NOMO-1 treated with dmso at 0.1 percent for 144 hours (cell line): ENCODE results near the gene GPR15LG.
"Not testable (repeated sequence)": the region's sequence is repeated elsewhere in the genome, so short reads cannot be mapped to it uniquely, and the experiment has no call there.

Source experiments
- DNase-seq: peaks from one replicate; lab custom pipeline; 2025; ENCODE audit not compliant: unreplicated experiment; lab: John Stamatoyannopoulos, UW

Gene GPR15LG

DNA sequence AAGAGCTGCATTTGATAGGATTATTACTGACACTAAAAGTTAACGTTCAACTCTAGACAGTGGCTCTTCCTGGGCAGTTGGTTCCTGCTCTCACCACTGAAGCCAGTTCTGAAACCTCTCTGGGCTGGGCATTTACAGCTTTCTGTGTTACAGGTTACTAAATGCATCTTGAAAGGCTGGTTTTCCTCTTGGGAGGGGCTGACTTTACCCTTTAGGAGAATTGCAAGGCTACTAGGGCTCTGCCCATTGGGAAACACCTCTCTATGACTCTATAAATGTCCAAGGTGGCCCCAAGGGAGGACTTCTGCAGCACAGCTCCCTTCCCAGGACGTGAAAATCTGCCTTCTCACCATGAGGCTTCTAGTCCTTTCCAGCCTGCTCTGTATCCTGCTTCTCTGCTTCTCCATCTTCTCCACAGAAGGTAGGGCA, at the start of gene GPR15LG:
Gene GPR15LG, plus strand, starts transcription at position 301 of the 429 bp plus-strand sequence. Its CDS starts 51 bp downstream, at position 352.
- no peak for DNase-seq

DNA sequence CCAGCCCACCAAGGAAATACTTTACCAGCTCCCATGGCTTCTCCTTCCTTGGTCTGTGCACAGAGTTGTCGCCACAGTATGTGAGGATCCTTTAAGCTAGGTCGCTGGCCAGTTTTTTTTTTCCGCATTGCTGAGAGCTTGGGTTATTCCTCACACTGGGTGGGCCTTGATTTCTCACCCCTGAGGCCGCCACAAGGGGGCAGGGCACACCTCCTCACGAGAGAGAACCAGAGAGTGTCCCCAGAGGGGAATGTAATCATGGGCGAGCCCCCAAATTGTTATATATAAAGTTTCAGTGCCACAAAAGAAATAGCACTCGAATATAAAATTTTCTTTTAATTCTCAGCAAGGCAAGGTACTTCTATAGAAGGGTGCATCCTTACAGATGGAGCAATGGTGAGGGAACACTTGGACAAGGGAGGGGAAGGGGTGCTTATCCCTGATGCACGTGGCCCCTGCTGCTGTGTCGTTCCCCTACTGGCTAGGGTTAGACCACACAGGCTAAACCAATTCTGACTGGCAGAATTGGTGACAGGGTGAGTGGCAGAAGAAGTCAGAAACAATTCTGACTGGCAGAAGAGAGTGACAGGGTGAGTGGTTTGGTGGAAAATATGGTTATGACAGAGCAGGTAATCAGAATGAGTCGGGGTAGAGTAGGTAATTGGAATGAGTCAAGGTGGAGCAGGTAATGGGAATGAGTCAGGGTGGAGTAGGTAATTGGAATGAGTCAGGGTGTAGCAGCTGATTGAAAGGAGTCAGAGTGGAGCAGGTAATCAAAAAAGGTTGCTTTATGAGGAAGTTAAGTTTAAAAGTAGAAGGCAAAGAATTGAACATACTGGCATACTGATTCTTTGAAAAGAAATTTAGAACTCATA, 47.5 kb upstream of the GPR15LG start:
- not testable (repeated sequence) for DNase-seq

GRCh38 chr10:84126785-84127167, 46.8 kb upstream of the GPR15LG start:
- no peak for DNase-seq

- no peak for DNase-seq
These were observed 37.8 kb upstream of the GPR15LG start for GRCh38 chr10:84135836-84136235.

- DNase-seq, result no peak
These were observed 35.8 kb upstream of the GPR15LG start for GRCh38 chr10:84137811-84138210.

- no peak for DNase-seq
These were observed 35.0 kb upstream of the GPR15LG start for GRCh38 chr10:84138478-84139125.

DNA sequence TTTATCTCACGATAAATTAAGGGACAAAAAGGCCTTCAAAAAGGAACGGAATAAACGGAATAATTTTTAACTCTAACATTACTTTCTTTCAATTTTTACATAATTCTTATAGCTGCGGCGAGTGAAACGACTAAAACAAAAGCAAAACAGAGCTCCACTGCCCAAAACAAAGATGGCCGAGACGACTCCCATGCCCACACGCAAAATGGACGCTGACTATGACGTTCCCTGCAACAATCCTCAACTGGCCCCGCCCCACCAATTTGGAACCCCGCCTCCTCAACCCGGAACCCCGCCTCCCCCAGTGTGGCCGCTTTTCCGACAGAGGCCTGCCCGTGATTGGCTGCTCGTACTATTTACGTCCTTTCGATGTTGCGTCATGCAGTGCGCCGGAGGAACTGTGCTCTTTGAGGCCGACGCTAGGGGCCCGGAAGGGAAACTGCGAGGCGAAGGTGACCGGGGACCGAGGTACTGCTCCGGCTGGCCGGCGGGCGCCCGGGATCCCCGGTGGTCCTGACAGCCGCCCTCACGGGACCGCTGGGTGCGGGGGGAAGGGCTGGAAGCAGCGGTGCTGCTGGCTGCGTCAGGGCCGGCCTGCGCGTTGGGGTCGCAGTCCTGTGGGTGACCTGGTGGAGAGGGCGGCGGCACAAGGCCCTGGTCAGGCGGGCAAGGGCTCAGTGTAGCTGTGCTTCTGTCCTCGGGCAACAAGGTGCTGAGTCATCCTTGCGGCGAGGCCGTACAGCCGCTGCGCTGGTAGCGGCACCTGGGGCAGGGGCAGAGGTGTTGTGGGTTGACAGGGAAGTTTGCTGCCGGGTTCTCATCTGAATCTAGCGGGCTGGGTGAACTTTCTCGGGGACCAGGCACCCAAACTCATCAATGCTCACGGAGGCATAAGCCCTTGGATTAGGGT, 34.2 kb upstream of the GPR15LG start, which contains the start of gene GHITM:
Gene GHITM, plus strand, starts transcription at position 384 of the 910 bp plus-strand sequence. CDS start 1,992 bp downstream, outside the sequence.
- DNase-seq, result peak; percentile 96

GRCh38 chr10:84140036-84140379, 33.6 kb upstream of the GPR15LG start:
- DNase-seq, result no peak

- no peak for DNase-seq
These were observed 26.3 kb upstream of the GPR15LG start for GRCh38 chr10:84147347-84147746.

DNA sequence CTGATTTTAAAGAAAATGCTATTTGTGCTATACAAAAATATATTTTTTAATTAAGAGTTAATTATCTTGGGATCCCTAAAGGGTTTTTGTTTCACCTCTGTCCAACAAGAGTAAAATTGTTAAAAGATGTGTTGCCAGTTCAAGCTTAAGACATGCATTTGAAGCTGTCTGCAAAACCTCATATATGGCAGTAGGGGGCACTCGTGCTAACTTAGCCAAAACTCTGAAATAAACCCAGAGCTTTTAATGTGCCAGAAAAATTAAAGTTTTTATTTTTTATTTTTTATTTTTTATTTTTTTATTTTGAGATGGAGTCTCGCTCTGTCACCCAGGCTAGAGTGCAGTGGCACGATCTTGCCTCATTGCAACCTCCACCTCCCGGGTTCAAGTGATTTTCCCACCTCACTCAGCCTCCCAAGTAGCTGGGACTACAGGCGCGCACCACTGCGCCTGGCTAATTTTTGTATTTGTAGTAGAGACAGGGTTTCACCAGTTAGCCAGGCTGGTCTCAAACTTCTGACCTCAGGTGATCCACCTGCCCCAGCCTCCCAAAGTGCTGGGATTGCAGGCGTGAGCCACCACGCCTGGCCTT, 25.5 kb upstream of the GPR15LG start:
- DNase-seq, result not testable (repeated sequence)

DNA sequence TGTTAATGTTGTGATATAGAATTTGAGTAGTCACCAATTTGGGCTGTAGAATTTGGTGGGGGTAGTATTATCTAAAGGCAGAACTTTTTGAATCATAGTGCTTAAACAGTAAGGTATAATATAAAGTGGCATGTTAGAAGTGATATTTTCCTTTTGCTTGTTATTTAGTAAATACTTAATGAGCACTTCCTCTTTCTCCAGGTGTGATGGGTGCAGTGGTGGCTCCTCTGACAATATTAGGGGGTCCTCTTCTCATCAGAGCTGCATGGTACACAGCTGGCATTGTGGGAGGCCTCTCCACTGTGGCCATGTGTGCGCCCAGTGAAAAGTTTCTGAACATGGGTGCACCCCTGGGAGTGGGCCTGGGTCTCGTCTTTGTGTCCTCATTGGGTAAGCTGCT, 23.7 kb upstream of the GPR15LG start:
- no peak for DNase-seq

DNA sequence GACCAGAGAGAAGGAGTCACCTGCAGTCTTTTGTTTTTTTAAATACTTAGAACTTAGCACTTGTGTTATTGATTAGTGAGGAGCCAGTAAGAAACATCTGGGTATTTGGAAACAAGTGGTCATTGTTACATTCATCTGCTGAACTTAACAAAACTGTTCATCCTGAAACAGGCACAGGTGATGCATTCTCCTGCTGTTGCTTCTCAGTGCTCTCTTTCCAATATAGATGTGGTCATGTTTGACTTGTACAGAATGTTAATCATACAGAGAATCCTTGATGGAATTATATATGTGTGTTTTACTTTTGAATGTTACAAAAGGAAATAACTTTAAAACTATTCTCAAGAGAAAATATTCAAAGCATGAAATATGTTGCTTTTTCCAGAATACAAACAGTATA, 20.8 kb upstream of the GPR15LG start:
- no peak for DNase-seq

DNA sequence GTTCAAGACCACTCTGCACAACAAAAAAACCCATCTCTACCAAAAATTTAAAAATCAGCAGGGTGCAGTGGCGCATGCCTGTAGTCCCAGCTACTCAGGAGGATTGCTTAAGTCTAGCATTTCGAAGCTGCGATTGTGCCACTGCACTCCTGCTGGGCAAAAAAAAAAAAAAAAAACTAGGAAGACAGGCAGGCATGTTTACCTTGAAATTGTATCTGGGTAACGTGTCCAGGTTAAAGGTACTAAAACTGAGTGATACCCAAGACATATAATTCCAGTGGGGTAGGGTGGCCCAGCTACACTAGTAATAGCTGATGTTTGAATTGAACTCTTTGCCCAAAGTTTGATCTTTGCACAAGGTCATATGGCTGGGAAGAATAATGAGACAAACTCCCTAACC, 18.1 kb upstream of the GPR15LG start:
- no peak for DNase-seq

- no peak for DNase-seq
These were observed 17.6 kb upstream of the GPR15LG start for GRCh38 chr10:84156009-84156408.

DNA sequence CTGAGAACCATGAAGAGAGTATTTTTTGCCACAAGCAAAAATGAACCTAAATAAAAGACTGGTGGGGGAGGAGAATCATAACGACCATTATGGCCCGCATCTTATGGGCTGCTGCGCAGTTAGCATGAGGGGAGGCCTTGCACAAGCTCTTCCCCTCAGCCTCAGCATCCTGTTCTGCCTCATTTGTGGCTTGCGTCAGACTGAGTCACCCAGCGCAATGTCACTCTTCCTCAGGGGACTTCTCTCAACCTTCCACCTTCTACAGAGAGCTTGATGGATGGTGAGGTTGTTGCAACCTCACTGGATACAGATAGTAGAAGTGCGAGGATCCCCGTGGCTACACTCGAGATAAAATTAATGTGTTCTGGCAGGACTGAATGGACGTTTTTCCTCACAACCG, 16.8 kb upstream of the GPR15LG start:
- DNase-seq, result peak; percentile 94

- no peak for DNase-seq
These were observed 15.5 kb upstream of the GPR15LG start for GRCh38 chr10:84158061-84158460.

- peak; percentile 47 for DNase-seq
These were observed 15.1 kb upstream of the GPR15LG start for GRCh38 chr10:84158550-84158949.

DNA sequence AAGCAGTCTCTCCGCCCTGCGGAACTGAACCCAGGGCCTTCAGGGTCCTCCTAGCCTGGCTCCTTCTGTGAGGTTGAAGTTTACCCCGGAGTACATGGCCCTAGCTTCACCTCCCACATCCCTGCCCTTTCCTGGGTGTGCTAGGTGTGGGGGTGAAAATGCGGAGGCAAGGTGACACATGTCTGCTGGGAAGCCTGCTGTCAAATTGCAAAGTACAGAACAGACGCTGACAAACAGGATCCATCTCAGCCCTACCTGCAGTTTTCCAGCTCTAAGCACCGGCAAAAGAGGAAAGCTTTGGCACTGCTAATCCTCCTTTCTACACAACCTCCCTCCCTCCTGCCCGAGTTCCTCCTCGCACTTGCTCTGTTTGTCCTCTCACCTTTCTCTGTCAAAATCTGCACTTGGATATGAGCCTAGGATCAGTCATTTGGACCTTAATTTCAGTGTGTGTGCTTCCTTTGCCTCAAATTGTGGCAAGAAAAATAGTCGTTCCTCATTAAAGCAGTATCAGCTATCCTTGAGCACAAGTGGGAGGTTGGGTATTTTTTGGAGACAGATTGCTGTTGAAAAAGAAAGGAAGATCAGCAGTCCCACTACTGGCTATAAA, 14.4 kb upstream of the GPR15LG start:
- no peak for DNase-seq

DNA sequence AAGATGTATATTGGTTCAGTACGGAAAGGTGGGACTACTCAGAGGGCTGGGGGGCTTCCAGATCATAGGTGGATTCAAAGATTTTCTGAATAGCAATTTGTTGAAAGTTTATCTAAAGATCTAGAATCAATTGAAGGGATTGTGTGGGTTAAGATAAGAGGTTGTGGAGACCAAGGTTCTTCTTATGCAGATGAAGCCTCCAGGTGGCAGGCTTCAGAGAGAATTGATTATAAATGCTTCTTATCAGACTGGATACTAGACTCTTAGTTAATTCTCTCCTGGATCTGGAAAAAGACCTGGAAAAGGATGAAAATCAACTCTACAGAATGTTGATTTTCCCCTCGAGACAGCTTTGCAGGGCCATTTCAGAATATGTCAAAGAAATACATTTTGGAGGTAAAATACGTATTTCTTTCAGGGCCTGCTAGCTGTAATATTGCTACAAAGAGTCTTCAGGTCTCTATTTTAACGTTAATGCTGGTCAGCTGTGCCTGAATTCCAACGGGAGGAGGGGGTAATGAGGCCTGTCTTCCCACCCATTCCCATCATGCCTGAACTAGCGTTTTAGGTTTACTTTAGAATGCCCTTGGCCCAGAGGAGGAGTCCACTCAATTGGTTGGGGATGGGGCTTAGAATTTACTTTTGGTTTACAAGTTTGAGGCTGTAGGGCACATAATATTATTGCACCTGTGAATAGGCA, 12.8 kb upstream of the GPR15LG start:
- DNase-seq, result no peak

DNA sequence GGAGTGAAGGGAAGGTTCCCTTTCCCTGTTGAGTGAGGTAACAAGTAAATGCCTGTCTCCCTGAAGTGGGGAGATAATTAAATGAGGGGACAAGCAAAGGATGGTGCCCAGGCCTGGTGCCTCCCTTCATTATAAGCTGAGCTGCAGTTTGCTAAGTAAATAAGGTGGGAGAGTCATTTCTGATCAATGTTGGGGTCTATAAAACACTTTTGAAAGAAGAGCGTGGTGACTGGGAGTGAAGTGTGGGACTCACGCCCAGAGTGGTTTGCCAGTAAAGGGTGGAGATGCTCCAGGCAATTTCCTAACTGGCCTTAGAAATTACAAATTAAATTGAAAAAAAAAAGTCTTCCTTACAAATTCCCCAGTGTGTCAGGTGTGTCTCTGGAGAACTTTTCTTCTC, 9.6 kb upstream of the GPR15LG start:
- no peak for DNase-seq
